Ovary (tissue), 9 donors: Measurements from ENCODE around the gene ASPM. TPM values are rescaled to one million over a fixed set of nuclear protein-coding genes. Genes with fewer than 3 reads are reported as not detected.

Source experiments
- DNase-seq, 5 donors: peaks; one replicate each; pipeline ENCODE4 v3.0.0-alpha.2; 2019 to 2020
- H3K27ac ChIP-seq, 2 donors: fragments of 200-600 bp; one replicate each; pipeline versions ENCODE4 v1.5.1 to v1.8.0; 2019 to 2022
- H3K27me3 ChIP-seq: fragments of 200-600 bp; one replicate; pipeline ENCODE4 v1.8.0; 2022
- H3K36me3 ChIP-seq: fragments of 200-600 bp; sonication (generic); one replicate; pipeline ENCODE4 v1.5.1; 2019
- H3K4me1 ChIP-seq: one replicate; pipeline ENCODE4 v1.8.1; 2013; ENCODE audit warnings: mild to moderate bottlenecking, moderate library complexity; ENCODE audit not compliant: insufficient read depth
- H3K4me3 ChIP-seq: fragments of 200-600 bp; sonication (generic); one replicate; pipeline ENCODE4 v1.5.1; 2017
- H3K9me3 ChIP-seq, 2 donors: fragments of 200-600 bp in 1 of 2; sonication (generic) in 1 of 2; one replicate each; pipeline versions ENCODE4 v1.5.1 to v1.8.1; 2013 to 2019; ENCODE audit warnings: mild to moderate bottlenecking in 1 of 2, moderate library complexity in 1 of 2
- CTCF ChIP-seq, 3 donors: fragments of 450-650 bp in 2 of 3; fragments of 200-600 bp in 1 of 3; IDR thresholded peaks; one replicate each; pipeline versions ENCODE4 v1.5.1 to v1.8.0; 2016 to 2022; ENCODE audit warnings: antibody characterized with exemption in 3 of 3, mild to moderate bottlenecking in 1 of 3
- EP300 ChIP-seq: sonication (generic); formaldehyde crosslinking; IDR thresholded peaks from one replicate; pipeline ENCODE4 v1.6.1; 2017; ENCODE audit warnings: antibody characterized with exemption
- POLR2A ChIP-seq: fragments of 450-650 bp; IDR thresholded peaks from one replicate; pipeline ENCODE4 v1.6.1; 2017; ENCODE audit warnings: antibody characterized with exemption, mild to moderate bottlenecking, moderate library complexity
- WGBS, 3 donors: extraction: QIAGEN DNeasy Blood & Tissue Kit in 1 of 3; methylation state at CpG; one replicate each; pipeline versions ENCODE4 v1.1.5 to v1.1.7; 2013 to 2017; 5-methylcytosine and 5-hydroxymethylcytosine counted together
- intact Hi-C, 4 donors: fragments of 100-400 bp; cut with DNase I; formaldehyde crosslinking; loops; one replicate each; pipeline versions ENCODE4 v1.11.0 to v1.15.1; 2022 to 2023
- polyA plus RNA-seq, 2 donors: library from polyadenylated mRNA; stranded (reverse); fragments of 200-250 nt in 1 of 2; fragments of 350-450 nt in 1 of 2; fragmentation: Illumina TruSeq in 1 of 2; extraction: RNeasy Lipid Tissue Mini Kit (QIAGEN cat#74804) in 1 of 2; gene quantifications; one replicate each; pipeline ENCODE4 v1.2.3, GENCODE V29; 2013 to 2014
- total RNA-seq, 7 donors: library from RNA; depleted of rRNA in 2 of 7; stranded (reverse); fragments of >200 nt in 2 of 7; fragmentation: NEBNext Ultra II Directional in 3 of 7; extraction: Animal tissue kit (Norgen Biotek cat#: 25700) in 3 of 7; gene quantifications; one replicate each; pipeline versions ENCODE4 v1.1.0 to v1.2.4, GENCODE V29; 2016 to 2023
- donor health status: DM: no; HTN: no; CAD: no; lungs with moderate emphysema.
- donor health status: DM: no; HTN: no; CAD: no.
- donor health status: Bipolar disorder and iron deficiency.
- donor health status: DM: yes; HTN: yes; CAD: no.
- donor health status: DM: no; HTN: no; CAD: no.
- donor health status: DM: yes; HTN: yes; CAD: no.

ASPM gene
- total and polyA plus RNA-seq, 9 donors: 0.10 to 0.89 (median 0.33) TPM

DNA sequence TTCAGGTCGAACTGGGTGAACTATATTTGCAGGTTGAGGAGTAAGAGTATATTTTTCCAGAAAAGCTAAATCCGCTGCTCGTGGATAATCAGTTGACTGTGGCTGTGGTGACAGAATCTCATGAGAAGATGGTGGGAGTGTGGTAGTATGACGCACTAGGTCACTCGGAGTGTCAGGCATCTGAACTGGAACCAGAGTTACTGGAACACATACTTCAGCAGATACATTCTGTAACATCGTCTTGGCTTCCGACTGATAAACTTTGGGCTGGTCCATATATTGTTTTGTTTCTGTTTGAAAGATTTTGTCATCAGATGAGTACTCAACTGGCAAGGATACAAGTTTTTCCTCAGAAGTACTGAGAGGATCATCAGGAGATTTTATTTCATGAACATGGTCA, 13.0 kb upstream of the ASPM start:
- no peaks in the 10 kb centered on the region for H3K9me3 ChIP-seq
- no peak for DNase-seq
- H3K4me1 ChIP-seq: peaks cover 1% of the 10 kb centered on the region
- intact Hi-C loops: no loop called here
- 94 to 95% (median 95%) methylated on average over 7 of the region's 7 CpGs for WGBS, 3 donors
- no peak for TF ChIP-seq EP300
- TF ChIP-seq POLR2A: no peak
- TF ChIP-seq CTCF (IDR thresholded peaks at IDR 0.05): no peak
- H3K27ac ChIP-seq: no peak overlapping the region
- H3K27me3 ChIP-seq: no peaks in the 10 kb centered on the region
- H3K36me3 ChIP-seq: no peaks in the 10 kb centered on the region
- H3K4me3 ChIP-seq: no peak overlapping the region

- H3K4me1 ChIP-seq: no peaks in the 10 kb centered on the region
- no peaks in the 10 kb centered on the region for H3K36me3 ChIP-seq
- intact Hi-C loops: no loop called here
- DNase-seq: no peak
- TF ChIP-seq POLR2A (no peak), EP300 (no peak), CTCF (IDR thresholded peaks at IDR 0.05) (no peak)
- WGBS, 3 donors: 95 to 98% (median 96%) methylated on average over 1 of the region's 1 CpG
- no peaks in the 10 kb centered on the region for H3K27me3 ChIP-seq
- no peak overlapping the region for H3K27ac ChIP-seq
- no peaks in the 10 kb centered on the region for H3K9me3 ChIP-seq
- no peak overlapping the region for H3K4me3 ChIP-seq
Measured at GRCh38 chr1:197156692-197157091, 10.2 kb upstream of the ASPM start.

- 84 to 90% (median 84%) methylated on average over 4 of the region's 4 CpGs for WGBS, 3 donors
- H3K36me3 ChIP-seq: no peaks in the 10 kb centered on the region
Measured at GRCh38 chr1:197152662-197153061, 6.2 kb upstream of the ASPM start.

GRCh38 chr1:197151185-197151584, 4.7 kb upstream of the ASPM start:
- no peaks in the 10 kb centered on the region for H3K36me3 ChIP-seq
- H3K4me1 ChIP-seq: no peaks in the 10 kb centered on the region
- no peaks in the 10 kb centered on the region for H3K9me3 ChIP-seq
- WGBS, 3 donors: 88 to 97% (median 95%) methylated on average over 1 of the region's 1 CpG
- no peak overlapping the region for H3K27ac ChIP-seq
- DNase-seq: no peak
- H3K4me3 ChIP-seq: no peak overlapping the region
- intact Hi-C loops: no loop called here
- TF ChIP-seq EP300: no peak
- TF ChIP-seq POLR2A: no peak
- TF ChIP-seq CTCF (IDR thresholded peaks at IDR 0.05): no peak
- no peaks in the 10 kb centered on the region for H3K27me3 ChIP-seq

More at GRCh38 chr1:197152662-197153061, 6.2 kb upstream of the ASPM start:
- no peaks in the 10 kb centered on the region for H3K4me1 ChIP-seq
- TF ChIP-seq CTCF (IDR thresholded peaks at IDR 0.05): no peak
- no peak for TF ChIP-seq EP300
- no peak for TF ChIP-seq POLR2A
- no peak overlapping the region for H3K27ac ChIP-seq
- H3K9me3 ChIP-seq: no peaks in the 10 kb centered on the region
- H3K27me3 ChIP-seq: no peaks in the 10 kb centered on the region
- DNase-seq: no peak
- no peak overlapping the region for H3K4me3 ChIP-seq
- intact Hi-C loops: no loop called here
